Measurements from ENCODE around the gene NOSTRIN.

DNA sequence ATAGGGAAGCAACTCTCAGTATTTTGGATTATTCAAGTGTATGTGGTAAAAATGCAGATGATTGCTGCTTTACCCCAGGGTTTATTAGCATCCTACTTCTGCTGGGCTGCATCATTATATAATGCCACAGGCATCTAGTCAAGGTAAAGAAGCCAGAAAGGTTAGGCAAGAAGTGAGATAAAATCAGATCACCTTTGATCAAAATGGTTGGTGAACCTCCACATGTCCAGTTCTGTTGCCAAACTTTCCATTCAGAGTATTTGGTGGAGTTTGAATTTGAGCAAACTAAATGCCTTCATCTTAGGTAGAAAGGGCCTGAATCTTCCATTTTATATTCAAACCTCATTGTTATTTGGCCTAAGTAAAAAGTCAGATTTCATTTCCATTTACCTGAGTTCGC is 29.7 kb upstream of the NOSTRIN start:
- TF ChIP-seq POLR2A (IDR thresholded peaks at IDR 0.05) = no peak
- TF ChIP-seq, protein P1, sequence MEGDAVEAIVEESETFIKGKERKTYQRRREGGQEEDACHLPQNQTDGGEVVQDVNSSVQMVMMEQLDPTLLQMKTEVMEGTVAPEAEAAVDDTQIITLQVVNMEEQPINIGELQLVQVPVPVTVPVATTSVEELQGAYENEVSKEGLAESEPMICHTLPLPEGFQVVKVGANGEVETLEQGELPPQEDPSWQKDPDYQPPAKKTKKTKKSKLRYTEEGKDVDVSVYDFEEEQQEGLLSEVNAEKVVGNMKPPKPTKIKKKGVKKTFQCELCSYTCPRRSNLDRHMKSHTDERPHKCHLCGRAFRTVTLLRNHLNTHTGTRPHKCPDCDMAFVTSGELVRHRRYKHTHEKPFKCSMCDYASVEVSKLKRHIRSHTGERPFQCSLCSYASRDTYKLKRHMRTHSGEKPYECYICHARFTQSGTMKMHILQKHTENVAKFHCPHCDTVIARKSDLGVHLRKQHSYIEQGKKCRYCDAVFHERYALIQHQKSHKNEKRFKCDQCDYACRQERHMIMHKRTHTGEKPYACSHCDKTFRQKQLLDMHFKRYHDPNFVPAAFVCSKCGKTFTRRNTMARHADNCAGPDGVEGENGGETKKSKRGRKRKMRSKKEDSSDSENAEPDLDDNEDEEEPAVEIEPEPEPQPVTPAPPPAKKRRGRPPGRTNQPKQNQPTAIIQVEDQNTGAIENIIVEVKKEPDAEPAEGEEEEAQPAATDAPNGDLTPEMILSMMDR (IDR thresholded peaks at IDR 0.05) = no peak
- TF ChIP-seq EP300 (IDR thresholded peaks at IDR 0.05) = no peak

All from ovary (tissue), 3 donors.